GM19324 (cell line): Measurements from ENCODE around the gene MCM3.
A peak's percentile ranks its signal among the peaks of the same experiment; 100 is the strongest.

ENCODE experiments used
- ATAC-seq: cut with Tn5 transposase; IDR thresholded peaks from one replicate; pipeline ENCODE4 v1.9.1; 2021; ENCODE audit warnings: mild to moderate bottlenecking, moderate library complexity; ENCODE audit not compliant: unreplicated experiment, low FRiP score

Gene MCM3

GRCh38 chr6:52304983-52305390 is 20.4 kb upstream of the MCM3 start:
- ATAC-seq, result peak; percentile 62

GRCh38 chr6:52303178-52303577 is 18.6 kb upstream of the MCM3 start:
- no peak for ATAC-seq

GRCh38 chr6:52301326-52301725 is 16.8 kb upstream of the MCM3 start:
- ATAC-seq, result no peak

GRCh38 chr6:52300489-52300931 is 16.0 kb upstream of the MCM3 start:
- no peak for ATAC-seq

GRCh38 chr6:52299653-52300052 is 15.1 kb upstream of the MCM3 start:
- ATAC-seq, result no peak

- ATAC-seq, result no peak
Measured at GRCh38 chr6:52297433-52297832, 12.9 kb upstream of the MCM3 start.

GRCh38 chr6:52293067-52293466 is 8.5 kb upstream of the MCM3 start:
- ATAC-seq, result no peak

- no peak for ATAC-seq
Measured at GRCh38 chr6:52288841-52289240, 4.3 kb upstream of the MCM3 start.

- no peak for ATAC-seq
Measured at GRCh38 chr6:52288216-52288615, 3.7 kb upstream of the MCM3 start.

GRCh38 chr6:52286798-52287432 is 2.4 kb upstream of the MCM3 start:
- no peak for ATAC-seq

GRCh38 chr6:52285177-52286068 is 881 bp upstream of the MCM3 start:
- ATAC-seq, result no peak

- ATAC-seq, result peak; percentile 0
Measured at GRCh38 chr6:52284131-52284459, 447 bp downstream of the MCM3 start.

GRCh38 chr6:52283111-52283510 is 1.4 kb downstream of the MCM3 start:
- no peak for ATAC-seq

- no peak for ATAC-seq
Measured at GRCh38 chr6:52276130-52276529, 8.4 kb downstream of the MCM3 start.

- no peak for ATAC-seq
Measured at GRCh38 chr6:52271852-52272460, 12.6 kb downstream of the MCM3 start.

GRCh38 chr6:52263709-52264540 is 20.6 kb downstream of the MCM3 start:
- no peak for ATAC-seq

GRCh38 chr6:52262620-52263344 is 21.8 kb downstream of the MCM3 start:
- ATAC-seq, result no peak

GRCh38 chr6:52261229-52261628 is 23.3 kb downstream of the MCM3 start:
- no peak for ATAC-seq

- no peak for ATAC-seq
Measured at GRCh38 chr6:52260634-52261033, 23.9 kb downstream of the MCM3 start.

GRCh38 chr6:52255434-52255833 is 29.1 kb downstream of the MCM3 start:
- ATAC-seq, result no peak
